ENCODE measurements around the gene OSTN. TPM values are rescaled to one million over a fixed set of nuclear protein-coding genes. Genes with fewer than 3 reads are reported as not detected.
"Not testable (repeated sequence)": the region's sequence is repeated elsewhere in the genome, so short reads cannot be mapped to it uniquely, and the experiment has no call there.

The OSTN gene
- total RNA-seq, result 122 TPM

GRCh38 chr3:191198932-191199331 lies at the start of gene OSTN:
Gene OSTN (plus strand): TSS chr3:191199241. CDS start chr3:191212533, 13,292 bp downstream.
- DNase-seq, result no peak

- no peak for DNase-seq
Observed at GRCh38 chr3:191151653-191152052, 47.4 kb upstream of the OSTN start.

- DNase-seq, result no peak
Observed at GRCh38 chr3:191154827-191155226, 44.2 kb upstream of the OSTN start.

- DNase-seq, result no peak
Observed at GRCh38 chr3:191158247-191158646, 40.8 kb upstream of the OSTN start.

- no peak for DNase-seq
Observed at GRCh38 chr3:191158815-191159214, 40.2 kb upstream of the OSTN start.

GRCh38 chr3:191165802-191166201 lies 33.2 kb upstream of the OSTN start:
- no peak for DNase-seq

GRCh38 chr3:191166368-191166767 lies 32.7 kb upstream of the OSTN start:
- DNase-seq, result no peak

- DNase-seq, result no peak
Observed at GRCh38 chr3:191169566-191169965, 29.5 kb upstream of the OSTN start.

- no peak for DNase-seq
Observed at GRCh38 chr3:191170097-191170496, 28.9 kb upstream of the OSTN start.

- DNase-seq, result no peak
Observed at GRCh38 chr3:191175102-191175501, 23.9 kb upstream of the OSTN start.

GRCh38 chr3:191176038-191176785 lies 22.8 kb upstream of the OSTN start:
- no peak for DNase-seq

- DNase-seq, result not testable (repeated sequence)
Observed at GRCh38 chr3:191185382-191185781, 13.7 kb upstream of the OSTN start.

- DNase-seq, result not testable (repeated sequence)
Observed at GRCh38 chr3:191188246-191188645, 10.8 kb upstream of the OSTN start.

- DNase-seq, result not testable (repeated sequence)
Observed at GRCh38 chr3:191192270-191192669, 6.8 kb upstream of the OSTN start.

- DNase-seq, result no peak
Observed at GRCh38 chr3:191192941-191193340, 6.1 kb upstream of the OSTN start.

- DNase-seq, result no peak
Observed at GRCh38 chr3:191197761-191198306, 1.2 kb upstream of the OSTN start.

GRCh38 chr3:191198480-191198879 lies 561 bp upstream of the OSTN start:
- no peak for DNase-seq

GRCh38 chr3:191210032-191210431 lies 11.0 kb downstream of the OSTN start:
- no peak for DNase-seq

- DNase-seq, result no peak
Observed at GRCh38 chr3:191216510-191216909, 17.5 kb downstream of the OSTN start.

- no peak for DNase-seq
Observed at GRCh38 chr3:191217301-191217700, 18.3 kb downstream of the OSTN start.

- DNase-seq, result no peak
Observed at GRCh38 chr3:191220908-191221307, 21.9 kb downstream of the OSTN start.

- no peak for DNase-seq
Observed at GRCh38 chr3:191221638-191222037, 22.6 kb downstream of the OSTN start.

- DNase-seq, result no peak
Observed at GRCh38 chr3:191227541-191227940, 28.5 kb downstream of the OSTN start.

- no peak for DNase-seq
Observed at GRCh38 chr3:191234216-191234615, 35.2 kb downstream of the OSTN start.

Data from occipital lobe (tissue), 2 donors.